ENCODE data around the gene PRRC2C.
"Not testable (repeated sequence)": the region's sequence is repeated elsewhere in the genome, so short reads cannot be mapped to it uniquely, and the experiment has no call there.

The PRRC2C gene

DNA sequence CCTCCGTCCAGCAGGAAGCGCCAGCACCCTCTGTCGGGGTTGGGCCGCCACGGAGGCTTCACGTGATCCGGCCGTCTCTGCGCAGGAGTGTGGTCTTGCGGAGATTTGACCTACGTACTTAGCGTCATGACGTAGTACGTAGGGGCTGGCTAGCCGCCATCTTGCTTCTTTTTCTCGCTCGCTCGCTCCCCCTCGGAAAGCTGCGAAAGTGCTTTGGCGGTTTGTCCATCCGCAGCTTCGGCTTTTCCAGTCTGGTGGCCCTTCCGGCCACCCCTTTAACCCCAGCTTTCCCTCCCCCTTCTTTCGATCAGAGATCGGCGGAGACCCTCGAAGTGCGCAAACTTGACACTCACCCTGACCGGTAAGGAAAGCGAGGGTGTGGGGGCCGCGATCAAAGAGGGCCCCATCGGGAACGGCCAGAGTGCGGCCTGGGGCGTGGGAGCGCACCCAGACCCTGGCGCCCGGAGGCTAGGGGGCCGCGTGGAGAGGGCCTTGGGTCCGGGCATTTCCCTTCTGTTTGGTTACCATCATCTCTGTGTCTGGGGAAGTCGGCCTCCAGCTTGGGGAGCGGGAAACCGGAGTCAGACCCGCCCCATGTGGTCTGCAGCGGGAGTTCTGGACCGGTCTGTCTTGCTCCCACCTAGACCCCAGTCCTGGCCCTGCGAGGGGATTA lies at the start of gene PRRC2C:
Gene PRRC2C (plus strand): TSS at position 156 of the 673 bp plus-strand sequence. CDS start 26,559 bp downstream, outside the sequence.
- peak; percentile 96 for DNase-seq (ENCODE audit: low spot score)

DNA sequence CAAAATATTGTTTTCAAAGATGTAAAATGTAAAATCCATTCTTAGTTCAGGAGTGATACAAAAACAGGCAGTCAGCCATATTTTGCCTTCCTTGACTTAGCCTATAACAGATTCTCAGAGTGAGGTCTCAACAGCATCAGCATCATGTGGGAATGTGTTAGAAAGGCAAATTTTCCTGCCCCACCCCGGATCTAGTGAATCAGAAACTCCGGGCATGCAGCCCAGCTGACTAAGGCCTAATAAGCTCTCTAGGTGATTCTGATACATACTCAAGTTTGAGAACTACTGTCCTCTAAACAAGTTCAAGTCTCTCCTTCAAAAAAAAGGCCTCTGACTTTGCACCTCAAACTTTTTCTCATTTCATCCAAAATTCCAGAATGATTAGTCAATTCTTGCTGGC lies 46.9 kb upstream of the PRRC2C start:
- DNase-seq (ENCODE audit: low spot score), result peak; percentile 67

DNA sequence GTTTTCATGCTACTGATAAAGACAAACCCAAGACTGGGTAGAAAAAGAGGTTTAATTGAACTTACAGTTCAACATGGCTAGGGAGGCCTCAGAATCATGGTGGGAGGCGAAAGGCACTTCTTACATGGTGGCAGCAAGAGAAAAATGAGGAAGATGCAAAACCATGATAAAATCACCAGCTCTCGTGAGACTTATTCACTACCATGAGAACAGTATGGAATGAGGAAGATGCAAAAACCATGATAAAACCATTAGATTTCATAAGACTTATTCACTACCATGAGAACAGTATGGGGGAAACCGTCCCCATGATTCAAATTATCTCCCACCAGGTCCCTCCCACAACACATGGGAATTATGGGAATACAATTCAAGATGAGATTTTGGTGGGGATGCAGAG lies 45.1 kb upstream of the PRRC2C start:
- DNase-seq (ENCODE audit: low spot score), result not testable (repeated sequence)

DNA sequence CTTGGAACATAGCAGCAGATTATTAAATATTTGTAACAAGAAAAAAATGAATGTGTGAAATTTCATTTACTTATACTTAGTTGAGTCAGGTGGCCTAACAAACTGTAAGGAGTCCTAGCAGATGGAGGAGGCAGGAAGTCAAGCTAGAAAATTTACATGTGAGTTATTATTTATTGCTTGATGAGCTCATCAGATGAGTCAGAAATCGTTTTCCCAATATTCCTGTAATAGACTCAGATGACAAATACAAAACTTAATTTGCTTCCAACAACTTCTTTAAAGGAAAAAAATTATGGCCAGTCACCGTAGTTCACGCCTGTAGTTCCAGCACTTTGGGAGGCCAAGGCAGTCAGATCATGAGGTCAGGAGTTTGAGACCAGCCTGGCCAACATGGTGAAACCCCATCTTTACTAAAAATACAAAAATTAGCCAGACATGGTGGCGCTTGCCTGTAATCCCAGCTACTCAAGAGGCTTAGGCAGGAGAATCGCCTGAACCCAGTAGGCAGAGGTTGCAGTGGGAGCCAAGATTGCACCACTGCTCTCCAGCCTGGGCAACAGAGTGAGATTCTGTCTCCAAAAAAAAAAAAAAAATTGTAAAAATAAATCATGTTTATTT lies 43.9 kb upstream of the PRRC2C start:
- DNase-seq (ENCODE audit: low spot score), result peak; percentile 20

DNA sequence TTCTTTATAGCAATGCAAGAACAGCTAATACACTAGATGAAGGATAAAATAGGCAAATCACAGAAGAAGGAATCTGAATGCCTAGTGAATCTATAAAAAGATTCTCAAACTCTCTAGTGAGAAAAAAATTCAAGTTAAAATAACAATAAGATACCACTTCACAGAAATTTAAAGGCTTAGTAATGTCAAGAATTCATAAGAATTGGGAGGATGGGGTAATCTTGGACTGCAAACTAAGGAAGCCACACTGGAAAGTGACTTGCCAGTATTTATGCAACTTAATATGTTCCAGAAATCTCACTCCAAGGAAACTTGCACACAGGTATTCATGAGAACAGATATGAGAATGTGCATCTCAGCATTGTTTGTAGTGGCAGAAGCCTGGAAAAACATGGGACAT lies 38.9 kb upstream of the PRRC2C start:
- DNase-seq (ENCODE audit: low spot score), result no peak

DNA sequence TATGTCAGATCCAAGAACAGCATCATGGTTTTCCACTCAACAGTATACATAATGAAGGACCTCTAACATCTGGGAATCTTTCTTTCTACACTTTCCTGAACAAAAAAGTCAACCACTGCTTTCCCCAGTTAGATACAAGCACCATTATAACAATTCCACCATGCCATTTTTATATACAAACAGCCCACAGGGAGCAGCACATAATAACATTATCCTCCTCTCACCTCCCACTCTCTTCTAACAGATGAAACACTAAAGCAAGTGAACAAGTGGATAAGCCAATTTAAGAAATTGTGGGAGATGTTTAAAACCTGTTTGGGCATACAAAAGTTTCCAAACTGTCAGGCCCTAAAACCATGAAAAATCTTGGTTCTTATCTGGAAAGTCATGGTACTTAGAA lies 29.4 kb upstream of the PRRC2C start:
- DNase-seq (ENCODE audit: low spot score), result no peak

DNA sequence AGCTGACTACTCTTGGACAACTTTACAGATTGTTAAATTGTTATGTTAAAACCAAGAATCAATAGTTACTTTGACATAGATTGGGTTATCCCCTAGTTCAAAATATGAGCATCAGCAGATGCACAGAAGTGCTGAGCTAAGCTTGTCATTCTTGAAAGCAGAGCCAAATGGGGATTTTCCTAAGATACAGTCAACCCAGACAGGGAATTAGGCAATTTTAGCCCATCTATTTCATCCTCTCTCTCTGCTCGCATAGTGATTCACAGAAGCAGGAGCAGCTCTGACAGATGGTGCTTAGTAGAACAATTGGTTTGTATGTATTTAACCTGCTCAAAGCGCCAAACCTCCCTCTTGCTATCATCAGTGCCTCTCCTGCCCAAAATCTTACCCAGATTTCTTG lies 27.9 kb upstream of the PRRC2C start:
- no peak for DNase-seq (ENCODE audit: low spot score)

DNA sequence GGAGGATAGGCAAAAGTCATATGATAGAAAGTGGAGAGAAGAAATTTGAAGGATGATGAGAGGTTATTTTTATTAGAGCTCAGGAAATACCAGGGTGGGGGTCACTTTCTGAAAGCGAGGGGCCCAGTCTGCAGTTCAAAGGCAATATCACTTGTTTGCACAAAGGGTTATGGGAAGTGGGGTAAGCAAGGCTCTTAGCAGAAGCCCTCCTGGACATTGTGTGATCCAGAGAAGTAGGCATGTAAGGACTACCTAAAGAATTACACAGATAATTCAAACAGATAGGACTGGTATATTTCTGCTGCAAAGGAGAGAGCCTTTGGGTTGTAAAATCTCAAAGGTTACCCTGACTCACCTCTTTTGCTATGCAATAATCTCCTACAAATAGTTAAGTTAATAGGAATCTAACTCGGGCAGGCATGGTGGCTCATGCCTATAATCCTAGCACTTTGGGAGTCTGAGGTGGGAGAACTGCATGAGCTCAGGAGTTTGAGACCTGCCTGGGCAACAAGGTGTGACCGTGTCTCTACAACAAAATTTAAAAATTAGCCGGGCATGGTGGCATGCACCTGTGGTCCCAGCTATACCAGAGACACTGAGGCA lies 25.2 kb upstream of the PRRC2C start:
- DNase-seq (ENCODE audit: low spot score), result peak; percentile 32

DNA sequence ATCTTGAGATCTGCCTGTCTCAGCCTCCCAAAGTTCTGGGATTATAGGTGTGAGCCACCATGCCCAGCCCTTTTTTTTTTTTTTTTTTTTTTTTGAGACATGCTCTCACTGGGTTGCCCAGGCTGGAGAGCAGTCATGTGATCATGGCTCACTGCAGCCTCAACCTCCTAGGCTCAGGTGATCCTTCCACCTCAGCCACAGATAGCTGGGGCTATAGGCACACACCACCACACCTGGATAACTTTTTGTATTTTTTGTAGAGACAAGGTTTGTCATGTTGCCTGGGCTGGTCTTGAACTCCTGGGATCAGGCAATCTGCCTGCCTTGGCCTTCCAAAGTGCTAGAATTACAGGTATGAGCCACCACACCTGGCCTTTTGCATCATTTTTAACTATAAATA lies 17.7 kb upstream of the PRRC2C start:
- no peak for DNase-seq (ENCODE audit: low spot score)

DNA sequence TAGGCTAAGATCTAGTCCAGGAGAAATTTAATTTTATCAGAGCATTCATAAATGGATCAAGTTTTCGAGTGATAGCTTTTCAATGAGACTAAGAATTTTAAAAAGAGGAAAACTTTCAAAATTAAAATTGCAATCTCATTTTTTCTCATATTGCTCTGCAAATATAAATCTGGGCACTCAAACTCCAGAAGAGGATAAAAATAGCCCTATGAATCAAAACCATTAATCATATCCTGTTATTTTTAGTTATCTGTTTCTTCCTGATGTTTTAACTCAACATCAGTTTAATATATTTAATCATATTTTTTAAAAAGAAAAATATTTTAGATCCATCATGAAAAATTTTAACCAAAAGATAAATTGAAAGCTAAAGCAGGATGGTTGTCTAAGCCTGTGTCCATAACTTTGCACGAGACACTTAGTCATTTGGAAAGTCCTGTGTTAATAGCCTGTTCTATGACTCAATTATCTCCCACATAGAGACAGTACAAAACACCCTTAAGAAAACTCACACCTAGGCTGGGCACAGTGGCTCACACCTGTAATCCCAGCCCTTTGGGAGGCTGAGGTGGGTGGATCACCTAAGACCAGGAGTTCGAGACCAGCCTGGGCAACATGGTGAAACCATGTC lies 17.1 kb upstream of the PRRC2C start:
- no peak for DNase-seq (ENCODE audit: low spot score)

DNA sequence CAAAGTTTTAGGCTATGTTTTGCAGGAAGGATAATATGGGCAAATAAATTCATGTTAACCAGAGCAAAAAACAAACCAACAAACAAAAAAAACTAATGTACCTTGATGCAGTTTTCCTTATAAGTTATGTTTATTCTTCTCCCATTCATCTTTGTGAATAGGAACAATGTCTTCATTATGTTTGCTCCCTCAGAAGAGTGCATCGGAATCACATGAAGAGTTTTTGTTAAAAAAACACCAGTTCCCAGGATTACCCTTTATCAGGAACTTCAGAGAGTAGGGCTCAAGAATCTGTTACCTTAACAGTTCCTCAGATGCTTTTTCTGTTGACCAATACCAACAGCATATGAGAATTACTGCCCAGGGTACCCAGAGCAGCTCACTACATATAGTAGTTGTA lies 14.6 kb upstream of the PRRC2C start:
- no peak for DNase-seq (ENCODE audit: low spot score)

DNA sequence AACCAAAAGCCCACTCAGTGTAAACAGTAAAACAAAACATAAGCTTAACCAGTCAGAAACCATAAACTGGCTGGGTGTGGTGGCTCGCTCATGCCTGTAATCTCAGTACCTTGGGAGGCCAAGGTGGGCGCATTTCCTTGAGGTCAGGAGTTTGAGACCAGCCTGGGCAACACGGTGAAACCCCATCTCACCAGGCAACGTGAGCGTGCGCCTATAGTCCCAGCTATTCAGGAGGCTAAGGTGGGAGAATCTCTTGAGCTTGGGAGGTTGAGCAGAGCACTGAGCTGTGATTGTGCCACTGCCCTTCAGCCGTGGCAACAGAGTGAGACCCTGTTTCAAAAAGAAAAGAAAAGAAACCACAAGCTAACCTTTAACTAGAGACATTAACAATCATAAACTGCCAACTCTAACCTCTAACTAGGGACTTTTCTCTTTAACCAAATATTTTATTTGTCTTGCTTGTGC lies 13.1 kb upstream of the PRRC2C start:
- DNase-seq (ENCODE audit: low spot score), result no peak

DNA sequence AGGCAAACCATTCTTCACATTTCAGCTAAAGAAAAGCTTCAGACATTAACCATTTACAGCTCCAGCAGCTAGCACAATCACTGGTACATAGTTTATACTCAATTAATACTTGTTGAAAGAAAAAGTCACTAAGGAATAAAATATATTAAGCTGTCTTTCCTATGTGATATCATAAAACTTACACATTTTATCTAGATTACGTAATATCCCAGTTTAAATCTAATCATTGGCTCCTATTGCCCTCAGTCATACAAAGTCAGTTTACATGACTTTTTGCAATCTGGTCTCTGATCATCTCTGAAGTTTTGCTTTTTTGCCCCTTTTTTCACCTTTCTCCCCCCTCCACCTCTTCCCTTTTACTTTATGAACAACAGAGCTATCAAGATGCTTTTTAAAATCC lies 8.5 kb upstream of the PRRC2C start:
- no peak for DNase-seq (ENCODE audit: low spot score)

DNA sequence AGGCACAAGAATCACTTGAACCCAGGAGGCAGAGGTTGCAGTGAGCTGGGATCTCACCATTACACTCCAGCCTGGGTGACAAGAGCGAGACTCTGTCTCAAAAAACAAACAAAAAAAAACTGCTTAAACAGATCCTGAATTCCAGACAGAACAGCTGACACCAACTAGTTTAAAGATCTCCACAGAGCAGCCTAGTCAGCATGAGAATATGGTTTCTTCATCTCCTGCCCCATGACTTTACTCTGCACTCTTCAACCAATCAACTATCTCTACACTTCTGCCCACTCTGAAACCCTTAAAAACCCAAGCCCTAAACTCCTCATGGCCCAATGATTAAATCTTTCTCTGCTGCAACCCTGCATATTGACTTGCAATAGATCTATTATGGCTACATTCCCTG lies 7.5 kb upstream of the PRRC2C start:
- no peak for DNase-seq (ENCODE audit: low spot score)

DNA sequence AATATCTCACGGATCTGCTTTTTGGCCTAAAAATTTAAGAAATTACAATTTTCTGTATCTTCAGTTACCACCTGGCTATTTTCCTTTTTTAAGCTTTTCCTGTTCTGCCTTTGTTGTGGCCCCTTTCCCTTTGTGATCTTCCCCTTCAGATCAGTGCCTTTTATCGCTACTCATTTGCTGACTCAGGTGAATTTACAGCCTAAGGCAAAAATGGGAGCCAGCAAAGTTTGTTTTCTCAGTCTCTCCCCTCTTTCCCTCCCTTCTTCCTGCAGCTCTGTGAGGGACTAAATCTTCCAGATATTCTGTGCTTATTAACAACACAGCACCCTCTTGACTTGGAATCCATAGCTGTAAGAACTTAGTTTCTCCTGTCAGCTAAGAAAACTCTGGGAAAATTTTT lies 5.3 kb upstream of the PRRC2C start:
- no peak for DNase-seq (ENCODE audit: low spot score)

DNA sequence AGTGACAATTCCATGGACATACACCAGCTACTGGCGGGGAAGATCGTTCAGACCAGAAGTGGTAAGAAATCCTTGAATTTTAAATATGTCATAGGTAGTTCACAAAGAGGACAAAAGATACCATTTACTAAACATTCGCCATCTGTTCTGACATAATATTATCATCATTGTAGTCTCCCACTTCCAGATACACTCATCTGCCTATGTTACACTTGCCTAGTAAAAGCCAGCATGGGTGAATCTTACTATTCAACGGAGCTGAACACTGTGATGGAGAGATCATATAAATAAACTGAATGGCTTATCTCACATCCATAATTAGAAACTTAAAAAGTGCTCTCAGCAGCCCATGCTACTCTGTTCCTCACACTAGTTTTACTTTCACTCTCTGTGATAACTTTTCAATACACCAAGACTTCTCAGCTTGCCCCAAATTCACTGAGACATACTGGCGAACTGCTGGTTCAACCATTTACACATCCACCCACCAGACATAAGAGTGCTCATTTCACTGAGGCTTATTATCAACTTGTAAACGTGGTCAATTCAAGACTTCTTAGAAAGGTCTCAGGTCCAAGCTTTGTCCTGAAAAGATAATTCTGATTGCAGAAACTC lies 463 bp upstream of the PRRC2C start:
- no peak for DNase-seq (ENCODE audit: low spot score)

DNA sequence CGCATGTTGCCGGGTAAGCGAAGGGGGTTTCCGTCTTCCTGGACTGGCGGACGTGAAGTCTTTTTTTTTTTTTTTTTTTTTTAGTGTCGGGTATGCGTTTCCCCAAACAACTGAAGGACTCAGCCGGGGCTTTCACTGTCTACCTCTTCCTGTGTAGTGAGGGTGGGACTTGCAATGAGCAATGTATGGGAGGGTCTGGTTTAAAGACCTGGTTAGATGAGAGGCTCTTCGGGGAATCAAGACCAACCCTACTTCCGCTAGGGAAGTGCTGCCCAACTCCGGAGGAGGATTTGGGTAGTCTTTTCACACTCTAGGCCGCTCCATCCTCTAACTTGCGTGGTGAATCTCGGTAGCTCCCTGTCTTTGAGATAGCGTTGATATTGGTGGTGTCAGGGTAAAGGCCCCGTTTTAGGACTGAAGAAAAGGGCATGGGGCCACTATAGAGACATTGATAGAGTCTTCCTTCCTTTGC lies 754 bp downstream of the PRRC2C start:
- peak; percentile 40 for DNase-seq (ENCODE audit: low spot score)

DNA sequence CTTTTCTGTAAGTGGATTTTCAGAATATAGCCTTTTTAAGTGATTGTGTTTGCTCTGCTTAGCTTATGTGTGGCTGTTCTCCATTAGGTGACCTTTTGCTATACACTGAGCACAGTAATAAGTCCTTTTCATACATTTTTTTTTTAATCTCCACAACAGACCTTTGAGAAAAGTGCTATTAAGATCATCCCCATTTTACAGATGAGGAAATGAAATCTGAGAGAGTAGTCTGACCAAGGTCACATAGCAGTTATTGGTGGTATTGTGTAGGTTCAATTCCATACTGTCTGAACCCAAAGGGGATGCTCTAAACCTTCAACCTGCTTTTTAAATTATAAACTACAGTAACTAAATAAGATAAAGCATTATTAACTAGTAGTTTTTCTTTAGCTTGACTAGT lies 1.7 kb downstream of the PRRC2C start:
- DNase-seq (ENCODE audit: low spot score), result no peak

DNA sequence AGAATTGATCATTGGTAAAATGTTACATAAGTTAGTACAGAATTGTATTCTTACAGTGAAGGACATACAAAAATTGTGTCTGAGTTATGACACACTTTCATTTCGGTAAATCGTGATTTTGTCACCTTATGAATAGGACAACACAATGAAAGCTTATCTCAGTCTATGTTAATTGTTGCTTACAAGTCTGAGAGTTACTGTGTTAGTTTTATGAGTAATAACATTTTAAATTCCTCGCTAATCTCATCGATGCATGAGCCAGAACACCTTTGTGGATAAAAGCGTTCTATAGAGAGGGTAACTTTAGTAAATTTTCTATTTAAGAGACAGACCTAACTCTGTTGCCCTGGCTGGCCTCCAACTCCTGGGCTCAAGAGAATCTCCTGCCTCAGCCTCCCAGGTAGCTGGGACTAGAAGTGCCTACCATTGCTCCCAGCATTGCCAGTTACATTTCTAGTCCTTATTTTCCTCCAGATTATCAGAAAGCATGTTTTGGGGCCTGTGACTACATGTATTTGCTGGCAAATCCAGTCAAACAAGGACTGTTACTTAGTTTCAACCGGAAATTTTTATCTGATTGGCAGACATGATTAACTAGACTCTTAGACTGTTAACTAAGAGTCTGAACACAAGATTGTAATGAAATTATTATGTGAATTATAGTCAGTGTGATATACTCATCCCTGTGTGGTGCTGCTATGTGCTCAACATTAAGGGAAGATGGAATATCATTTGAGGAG lies 3.0 kb downstream of the PRRC2C start:
- no peak for DNase-seq (ENCODE audit: low spot score)

DNA sequence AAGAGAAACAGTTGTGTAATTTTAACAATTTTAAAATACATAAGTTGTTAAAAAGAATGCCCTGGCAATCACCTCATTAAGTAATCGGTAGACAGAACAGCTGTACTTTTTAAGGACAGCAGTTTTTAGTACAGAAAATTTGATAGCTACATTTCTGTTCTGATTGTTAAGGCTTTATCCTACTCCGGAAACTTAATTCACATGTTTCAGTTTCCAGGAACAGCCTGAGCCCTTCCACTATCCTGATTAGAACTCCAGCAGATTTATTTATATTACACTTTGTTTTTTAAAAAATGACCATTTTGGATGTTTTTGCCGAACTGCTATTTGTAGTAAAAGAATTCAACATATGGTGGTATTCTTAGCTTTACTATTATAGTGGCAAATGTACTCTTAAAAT lies 8.7 kb downstream of the PRRC2C start:
- no peak for DNase-seq (ENCODE audit: low spot score)

DNA sequence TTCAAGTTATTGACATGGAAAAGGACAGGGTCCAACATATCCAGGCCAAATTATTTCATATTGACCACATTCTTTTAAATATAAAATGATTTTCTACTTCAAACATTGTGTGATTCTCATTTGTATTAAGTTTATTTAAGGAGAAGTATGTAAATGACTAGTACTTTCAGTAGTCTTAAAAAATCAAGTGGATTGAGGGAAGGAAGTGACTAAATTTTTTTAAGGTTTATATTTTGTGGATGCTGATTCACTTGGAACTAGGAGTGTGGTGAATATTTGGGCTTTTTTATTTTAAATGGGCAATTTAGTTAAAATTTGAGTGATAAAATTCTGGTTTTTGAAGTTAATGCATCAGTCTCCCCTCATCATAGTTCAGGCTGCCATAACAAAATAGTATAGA lies 10.1 kb downstream of the PRRC2C start:
- no peak for DNase-seq (ENCODE audit: low spot score)

DNA sequence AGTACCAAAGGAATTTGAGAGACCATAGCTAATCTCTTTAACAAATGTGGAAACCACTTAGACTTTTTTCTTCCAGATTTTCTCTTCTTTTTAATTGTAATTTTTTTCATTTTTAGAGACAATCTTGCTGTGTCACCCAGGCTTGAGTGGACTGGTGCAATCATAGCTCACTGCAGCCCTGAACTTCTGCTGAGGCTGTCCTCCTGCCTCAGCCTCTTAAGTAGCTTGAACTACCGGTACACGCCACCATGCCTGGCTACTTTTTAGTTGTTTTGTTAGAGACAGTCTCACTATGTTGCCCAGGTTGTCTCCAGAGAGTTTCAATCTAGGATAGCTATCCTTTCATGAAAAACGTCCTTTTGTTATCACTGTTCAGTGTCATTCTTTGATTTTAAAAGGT lies 15.0 kb downstream of the PRRC2C start:
- DNase-seq (ENCODE audit: low spot score), result no peak
